Coronary artery (tissue), 2 donors: ENCODE data around the gene SLC26A4.
A peak's percentile ranks its signal among the peaks of the same experiment; 100 is the strongest.

ENCODE experiments used
- DNase-seq: peaks from one replicate; pipeline ENCODE4 v3.0.0-alpha.2; 2017; ENCODE audit warnings: low spot score
- H3K27ac ChIP-seq, 2 donors: fragments of 200-600 bp; sonication (generic); one replicate each; pipeline ENCODE4 v1.5.1; 2016 to 2019
- H3K4me3 ChIP-seq: fragments of 200-600 bp; sonication (generic); 2 replicates; pipeline ENCODE4 v1.5.1; 2016; ENCODE audit warnings: mild to moderate bottlenecking, moderate library complexity
- TF ChIP-seq, protein P1 (sequence below): fragments of 200-600 bp; sonication (generic); IDR thresholded peaks from one replicate; pipeline ENCODE4 v1.5.1; 2019; ENCODE audit warnings: antibody characterized with exemption

Gene SLC26A4

DNA sequence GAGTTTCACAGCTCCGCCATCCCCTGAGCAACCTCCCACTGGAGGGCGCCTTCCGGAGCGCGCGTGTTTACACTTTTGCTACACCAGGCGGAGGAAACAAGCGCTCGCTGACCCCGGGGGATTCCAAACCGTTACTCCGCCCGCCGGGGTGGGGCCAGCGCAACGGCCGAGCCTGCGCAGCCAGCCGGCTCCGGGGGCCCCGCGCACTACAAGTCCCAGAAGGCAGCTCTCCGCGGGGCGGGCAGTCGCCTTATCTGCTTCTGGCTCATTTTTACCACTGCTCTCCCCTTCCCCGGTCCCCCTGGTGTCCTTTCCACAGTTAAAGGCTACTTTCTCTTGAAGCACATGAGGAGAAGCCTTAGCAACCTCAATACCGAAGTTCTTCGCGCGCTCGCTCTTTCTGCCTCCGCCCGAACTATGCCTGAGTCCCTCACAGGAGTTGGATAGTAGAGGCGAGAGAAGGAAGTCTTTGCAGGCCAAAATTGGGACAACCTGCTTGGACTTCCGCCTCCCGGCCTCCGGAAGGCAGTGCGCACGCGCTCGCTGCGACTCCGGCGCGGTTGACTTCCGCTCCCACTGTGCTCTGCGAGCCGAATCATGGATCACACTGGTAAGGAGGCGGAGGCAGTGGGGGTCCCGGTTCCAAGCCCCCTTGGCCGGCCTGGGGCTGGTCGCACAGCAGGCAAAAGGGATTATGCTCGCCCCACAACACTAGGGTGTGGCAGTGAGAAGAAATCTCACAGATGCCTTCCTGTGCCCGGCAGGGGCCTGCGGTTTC lies 83.1 kb downstream of the SLC26A4 start, which contains the start of gene CBLL1:
TSS of gene CBLL1 (plus strand) at position 576 of the 778 bp plus-strand sequence. CDS start at position 598, 22 bp downstream.
- Histone ChIP-seq H3K27ac (peak within 1 kb of the TSS; percentile 83 to 98), H3K4me3 (peak within 1 kb of the TSS; percentile 100)
- TF ChIP-seq, protein P1, sequence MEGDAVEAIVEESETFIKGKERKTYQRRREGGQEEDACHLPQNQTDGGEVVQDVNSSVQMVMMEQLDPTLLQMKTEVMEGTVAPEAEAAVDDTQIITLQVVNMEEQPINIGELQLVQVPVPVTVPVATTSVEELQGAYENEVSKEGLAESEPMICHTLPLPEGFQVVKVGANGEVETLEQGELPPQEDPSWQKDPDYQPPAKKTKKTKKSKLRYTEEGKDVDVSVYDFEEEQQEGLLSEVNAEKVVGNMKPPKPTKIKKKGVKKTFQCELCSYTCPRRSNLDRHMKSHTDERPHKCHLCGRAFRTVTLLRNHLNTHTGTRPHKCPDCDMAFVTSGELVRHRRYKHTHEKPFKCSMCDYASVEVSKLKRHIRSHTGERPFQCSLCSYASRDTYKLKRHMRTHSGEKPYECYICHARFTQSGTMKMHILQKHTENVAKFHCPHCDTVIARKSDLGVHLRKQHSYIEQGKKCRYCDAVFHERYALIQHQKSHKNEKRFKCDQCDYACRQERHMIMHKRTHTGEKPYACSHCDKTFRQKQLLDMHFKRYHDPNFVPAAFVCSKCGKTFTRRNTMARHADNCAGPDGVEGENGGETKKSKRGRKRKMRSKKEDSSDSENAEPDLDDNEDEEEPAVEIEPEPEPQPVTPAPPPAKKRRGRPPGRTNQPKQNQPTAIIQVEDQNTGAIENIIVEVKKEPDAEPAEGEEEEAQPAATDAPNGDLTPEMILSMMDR: no peak
- DNase-seq: peak; percentile 99

DNA sequence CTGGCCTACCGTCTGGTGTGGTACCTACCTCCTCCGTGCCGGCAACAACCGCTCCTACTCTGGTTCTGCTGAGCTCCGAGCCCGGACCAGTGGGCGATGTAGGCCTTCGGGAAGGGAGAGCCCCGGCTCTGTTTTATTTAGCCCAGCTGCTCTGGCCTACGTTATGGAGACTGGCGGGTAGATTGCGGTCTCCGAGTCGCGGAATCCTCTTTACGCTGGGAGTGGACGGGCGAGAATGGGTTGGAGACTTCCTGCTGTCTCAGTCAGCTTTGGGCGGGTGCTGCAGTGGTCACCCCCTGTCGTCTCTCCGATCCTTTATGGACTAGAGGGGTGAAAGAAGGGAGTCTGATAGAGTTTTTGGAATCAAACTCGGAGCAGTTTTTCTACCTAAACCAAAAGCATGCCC lies 83.7 kb downstream of the SLC26A4 start:
- TF ChIP-seq, protein P1: no peak
- peak overlapping the region; percentile 83 to 98 for H3K27ac ChIP-seq
- no peak for DNase-seq
- H3K4me3 ChIP-seq: peak overlapping the region; percentile 100

DNA sequence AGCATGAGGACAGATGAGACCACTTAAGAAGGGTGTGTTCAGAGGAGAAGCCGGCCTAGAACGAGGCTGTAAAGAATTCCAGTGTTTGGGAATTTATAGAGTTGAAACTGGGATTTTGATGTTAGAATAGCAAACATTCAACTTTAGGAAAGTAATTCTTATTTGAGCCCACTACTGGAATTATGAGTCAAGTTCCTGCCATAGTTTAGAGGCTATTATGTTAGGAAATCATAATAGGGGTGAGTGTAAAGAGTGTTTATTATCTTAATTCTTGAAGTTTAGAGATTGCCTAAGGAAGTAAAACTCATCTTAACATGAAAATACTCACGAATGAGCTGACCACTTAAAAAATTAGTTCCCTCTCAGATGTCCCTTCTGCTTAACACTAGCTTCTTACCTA lies 85.4 kb downstream of the SLC26A4 start:
- DNase-seq: no peak
- H3K4me3 ChIP-seq: peak overlapping the region; percentile 100
- H3K27ac ChIP-seq: no peak overlapping the region
- TF ChIP-seq, protein P1: no peak

DNA sequence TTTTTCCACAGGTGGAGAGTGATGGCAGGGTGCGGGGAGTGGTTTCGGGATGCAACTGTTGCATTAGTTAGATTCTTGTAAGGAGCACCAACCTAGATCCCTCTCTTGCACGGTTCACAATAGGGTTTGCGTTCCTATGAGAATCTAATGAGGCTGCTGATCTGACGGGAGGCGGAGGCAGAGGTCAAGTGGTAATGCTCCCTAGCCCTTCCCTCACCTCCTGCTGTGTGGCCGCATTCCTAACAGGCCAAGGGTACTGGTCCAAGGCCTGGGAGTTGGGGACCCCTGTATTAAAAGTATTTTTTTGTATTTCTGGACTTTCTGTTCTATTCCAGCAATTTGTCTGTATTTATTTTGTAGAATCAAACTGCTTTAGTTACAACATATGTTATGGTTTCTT lies 90.5 kb downstream of the SLC26A4 start:
- DNase-seq: no peak
- TF ChIP-seq, protein P1: no peak
- no peak overlapping the region for H3K27ac ChIP-seq
- no peak overlapping the region for H3K4me3 ChIP-seq

DNA sequence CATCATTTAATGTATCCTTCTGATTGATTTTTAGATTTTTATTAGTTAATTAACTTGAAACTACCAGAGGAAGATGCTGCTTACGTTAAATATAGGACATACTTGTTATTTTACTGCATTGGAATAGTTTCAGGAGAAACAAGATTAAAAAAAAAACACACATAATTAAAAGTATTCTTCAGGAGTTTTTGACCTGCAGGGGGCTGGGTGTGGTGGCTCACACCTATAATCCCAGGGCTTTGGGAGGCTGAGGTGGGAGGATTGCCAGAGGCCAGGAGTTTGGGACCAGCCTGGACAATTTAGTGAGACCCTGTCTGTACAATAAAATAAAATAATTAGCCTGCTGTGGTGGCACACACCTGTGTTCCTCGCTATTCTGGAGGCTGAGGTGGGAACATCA lies 94.0 kb downstream of the SLC26A4 start:
- Histone ChIP-seq H3K27ac (no peak overlapping the region), H3K4me3 (no peak overlapping the region)
- TF ChIP-seq, protein P1: no peak
- DNase-seq: no peak

DNA sequence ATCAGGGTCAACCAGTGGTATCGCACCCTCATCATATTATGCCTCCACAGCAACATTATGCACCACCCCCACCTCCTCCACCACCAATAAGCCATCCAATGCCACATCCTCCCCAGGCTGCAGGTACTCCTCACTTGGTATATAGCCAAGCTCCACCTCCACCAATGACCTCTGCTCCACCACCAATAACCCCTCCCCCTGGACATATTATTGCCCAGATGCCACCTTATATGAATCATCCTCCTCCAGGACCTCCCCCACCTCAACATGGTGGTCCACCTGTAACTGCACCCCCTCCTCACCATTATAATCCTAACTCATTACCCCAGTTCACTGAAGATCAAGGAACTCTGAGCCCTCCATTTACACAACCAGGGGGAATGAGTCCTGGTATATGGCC lies 98.0 kb downstream of the SLC26A4 start:
- no peak overlapping the region for H3K27ac ChIP-seq
- TF ChIP-seq, protein P1: no peak
- no peak for DNase-seq
- no peak overlapping the region for H3K4me3 ChIP-seq

DNA sequence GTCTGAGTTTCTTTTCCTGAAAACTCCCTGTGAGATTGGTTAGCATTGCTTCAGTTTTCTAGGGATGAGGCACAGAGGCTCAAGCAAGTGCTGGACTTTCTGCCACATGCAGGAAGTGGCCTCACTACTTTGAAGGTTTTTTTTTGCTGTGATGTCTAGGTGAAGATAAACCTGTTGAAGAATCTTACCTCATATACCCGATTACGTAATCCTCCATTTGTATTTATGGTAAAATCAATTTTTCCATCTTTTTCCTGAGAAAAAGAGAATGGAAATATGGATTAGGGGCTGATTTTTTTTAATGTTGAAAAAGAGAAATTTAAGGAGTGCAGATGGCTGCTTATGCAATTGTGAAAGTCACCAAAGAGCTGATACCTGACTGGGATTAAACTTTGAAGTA lies 106.8 kb downstream of the SLC26A4 start:
- no peak overlapping the region for H3K4me3 ChIP-seq
- no peak for DNase-seq
- no peak overlapping the region for H3K27ac ChIP-seq
- TF ChIP-seq, protein P1: no peak
